HCT116 (cell line): ENCODE data around the gene GADD45G. TPM values are rescaled to one million over a fixed set of nuclear protein-coding genes. Genes with fewer than 3 reads are reported as not detected.

Experiments used
- ATAC-seq: fragments of 200-7000 bp; cut with Tn5 transposase; 2 replicates; pipeline ENCODE4 v1.9.1; 2020; ENCODE audit warnings: mild to moderate bottlenecking, moderate library complexity
- BruUV-seq: library from RNA; stranded (reverse); fragments of 400-500 nt; replicated peaks from 2 replicates; lab custom pipeline; 2021; lab: Mats Ljungman, UMichigan
- CTCF ChIA-PET: fragments of 300-600 bp; sonication (Branson Sonifier 250); formaldehyde crosslinking; loops from one replicate; lab custom pipeline; 2021; ENCODE audit warnings: antibody characterized with exemption; lab: Charles Lee
- POLR2A ChIA-PET: fragments of 300-600, 350-600 bp; sonication (Branson Sonifier 250); formaldehyde crosslinking; loops from one replicate; lab custom pipeline; 2021; ENCODE audit warnings: antibody characterized with exemption; lab: Charles Lee
- RAD21 ChIA-PET, 2 experiments: fragments of 300-600 bp; sonication (Branson Sonifier 250); formaldehyde crosslinking; loops; one replicate each; lab custom pipeline; 2023; ENCODE audit warnings: low total read pairs in 2 of 2; ENCODE audit not compliant: uncharacterized antibody in 2 of 2, unreplicated experiment in 2 of 2, low non-redundant PET in 1 of 2; lab: Charles Lee
- DNase-seq: peaks from one replicate; pipeline ENCODE4 v3.0.0-alpha.2; 2010; ENCODE audit warnings: low read depth, low spot score
- H2AFZ ChIP-seq: fragments of 200-600 bp; shearing (Covaris generic), sonication (generic); 2 replicates; pipeline ENCODE4 v1.6.1; 2017; ENCODE audit warnings: low read depth, mixed run types, mixed read lengths, antibody characterized with exemption, low read length; ENCODE audit not compliant: poor library complexity, severe bottlenecking
- H3K27ac ChIP-seq: 2 replicates; pipeline ENCODE4 v1.5.1; 2012; ENCODE audit warnings: low read depth, low read length
- H3K27me3 ChIP-seq: fragments of 200-600 bp; sonication (generic); 2 replicates; pipeline ENCODE4 v1.6.1; 2016; ENCODE audit warnings: mixed run types, low read length, mixed read lengths; ENCODE audit not compliant: insufficient read depth
- H3K36me3 ChIP-seq, 2 experiments: fragments of 200-500 bp in 1 of 2; fragments of 200-600 bp in 1 of 2; sonication (Bioruptor generic) in 1 of 2; sonication (generic) in 1 of 2; 2 replicates each; pipeline versions ENCODE4 v1.5.1 to v1.6.1; 2014 to 2016; ENCODE audit warnings: low read length in 2 of 2, inconsistent platforms in 1 of 2, mixed read lengths in 1 of 2, mixed run types in 1 of 2; ENCODE audit not compliant: insufficient read depth in 2 of 2, control insufficient read depth in 1 of 2
- H3K4me1 ChIP-seq, 2 experiments: fragments of 200-600 bp in 1 of 2; sonication (generic) in 1 of 2; 2 replicates each; pipeline versions ENCODE4 v1.5.1 to v1.6.1; 2012 to 2017; ENCODE audit warnings: low read length in 2 of 2, inconsistent platforms in 1 of 2, mild to moderate bottlenecking in 1 of 2, mixed read lengths in 1 of 2, mixed run types in 1 of 2, moderate library complexity in 1 of 2; ENCODE audit not compliant: insufficient read depth in 2 of 2, control insufficient read depth in 1 of 2
- H3K4me2 ChIP-seq: fragments of 200-600 bp; sonication (generic); 2 replicates; pipeline ENCODE4 v1.6.1; 2017; ENCODE audit warnings: mixed run types, low read length, mixed read lengths
- H3K4me3 ChIP-seq, 2 experiments: fragments of 200-600 bp in 1 of 2; sonication (generic) in 1 of 2; replicated peaks in 1 of 2; 2 replicates each; pipeline ENCODE4 v1.5.1; 2011 to 2016; ENCODE audit warnings: low read length in 2 of 2, control low read depth in 1 of 2, low read depth in 1 of 2, mild to moderate bottlenecking in 1 of 2, mixed read lengths in 1 of 2, mixed run types in 1 of 2
- H3K79me2 ChIP-seq: fragments of 200-600 bp; sonication (generic); 2 replicates; pipeline ENCODE4 v1.6.1; 2017; ENCODE audit warnings: mild to moderate bottlenecking, mixed run types, low read length, moderate library complexity, mixed read lengths; ENCODE audit not compliant: insufficient read depth
- H3K9ac ChIP-seq: fragments of 200-600 bp; sonication (generic); 2 replicates; pipeline ENCODE4 v1.6.1; 2016; ENCODE audit warnings: low read length, mixed read lengths
- H3K9me2 ChIP-seq: fragments of 200-600 bp; sonication (generic), shearing (Covaris generic); 2 replicates; pipeline ENCODE4 v1.6.1; 2017; ENCODE audit warnings: mixed run types, mild to moderate bottlenecking, moderate library complexity; ENCODE audit not compliant: insufficient read depth
- H3K9me3 ChIP-seq, 2 experiments: fragments of 200-500 bp in 1 of 2; fragments of 200-600 bp in 1 of 2; sonication (Bioruptor generic) in 1 of 2; sonication (generic) in 1 of 2; 2 replicates each; pipeline ENCODE4 v1.6.1; 2014 to 2017; ENCODE audit warnings: low read length in 2 of 2, mixed read lengths in 2 of 2, inconsistent platforms in 1 of 2, low read depth in 1 of 2, mild to moderate bottlenecking in 1 of 2, mixed run types in 1 of 2, moderate library complexity in 1 of 2; ENCODE audit not compliant: control insufficient read depth in 1 of 2, insufficient read depth in 1 of 2
- H4K20me1 ChIP-seq: fragments of 200-600 bp; sonication (generic), shearing (Covaris generic); 2 replicates; pipeline ENCODE4 v1.6.1; 2017; ENCODE audit warnings: mixed run types, mild to moderate bottlenecking, moderate library complexity; ENCODE audit not compliant: insufficient read depth
- CBX3 ChIP-seq: IDR thresholded peaks from 2 replicates; pipeline ENCODE4 v1.6.1; 2012; ENCODE audit warnings: low read depth
- CEBPB ChIP-seq: IDR thresholded peaks from 2 replicates; pipeline ENCODE4 v1.6.1; 2012; ENCODE audit warnings: low read depth
- EGR1 ChIP-seq: IDR thresholded peaks from 2 replicates; pipeline ENCODE4 v1.6.1; 2012; ENCODE audit warnings: low read depth
- POLR2A ChIP-seq: IDR thresholded peaks from 2 replicates; pipeline ENCODE4 v1.7.0; 2011; ENCODE audit warnings: borderline replicate concordance; ENCODE audit not compliant: insufficient read depth, insufficient read length; ENCODE audit errors: extremely low read depth
- SIN3A ChIP-seq: IDR thresholded peaks from 2 replicates; pipeline ENCODE4 v1.6.1; 2012; ENCODE audit warnings: low read depth
- SP1 ChIP-seq: IDR thresholded peaks from 2 replicates; pipeline ENCODE4 v1.6.1; 2012; ENCODE audit warnings: low read depth
- SRF ChIP-seq: IDR thresholded peaks from 2 replicates; pipeline ENCODE4 v1.6.1; 2012; ENCODE audit warnings: low read depth
- TCF7L2 ChIP-seq: IDR thresholded peaks from 2 replicates; pipeline ENCODE4 v1.7.0; 2011; ENCODE audit warnings: borderline replicate concordance, inconsistent platforms; ENCODE audit not compliant: insufficient read depth, insufficient read length; ENCODE audit errors: extremely low read depth
- YY1 ChIP-seq: IDR thresholded peaks from 2 replicates; pipeline ENCODE4 v1.6.1; 2011; ENCODE audit warnings: low read length, low read depth, moderate library complexity, mild to moderate bottlenecking; ENCODE audit not compliant: insufficient replicate concordance; ENCODE audit errors: extremely low read depth
- ZNF274 ChIP-seq: fragments of 200-500 bp; sonication (Bioruptor generic); IDR thresholded peaks from 2 replicates; pipeline ENCODE4 v1.6.1; 2014; ENCODE audit warnings: mild to moderate bottlenecking, low read depth, low read length, inconsistent platforms
- intact Hi-C: fragments of 100-400 bp; cut with micrococcal nuclease; formaldehyde crosslinking; loops from 2 replicates; pipeline ENCODE4 v1.10.0; 2022
- total RNA-seq: library from RNA; stranded (reverse); gene quantifications from one replicate; pipeline ENCODE4 v1.2.1, GENCODE V29; 2021; ENCODE audit not compliant: unreplicated experiment
- TF ChIP-seq, protein P1 (sequence below): IDR thresholded peaks from 2 replicates; pipeline ENCODE4 v1.6.1; 2012; ENCODE audit warnings: low read depth
- TF ChIP-seq, protein P2 (sequence below): IDR thresholded peaks from 2 replicates; pipeline ENCODE4 v1.6.1; 2011; ENCODE audit warnings: mild to moderate bottlenecking, low read length, moderate library complexity; ENCODE audit not compliant: insufficient replicate concordance; ENCODE audit errors: extremely low read depth
- TF ChIP-seq, protein P3 (sequence below): IDR thresholded peaks from 2 replicates; pipeline ENCODE4 v1.6.1; 2012
- TF ChIP-seq, protein P4 (sequence below): IDR thresholded peaks from 2 replicates; pipeline ENCODE4 v1.6.1; 2012

GADD45G gene
- total RNA-seq, 1 experiment from 2014 or later, result not detected

DNA sequence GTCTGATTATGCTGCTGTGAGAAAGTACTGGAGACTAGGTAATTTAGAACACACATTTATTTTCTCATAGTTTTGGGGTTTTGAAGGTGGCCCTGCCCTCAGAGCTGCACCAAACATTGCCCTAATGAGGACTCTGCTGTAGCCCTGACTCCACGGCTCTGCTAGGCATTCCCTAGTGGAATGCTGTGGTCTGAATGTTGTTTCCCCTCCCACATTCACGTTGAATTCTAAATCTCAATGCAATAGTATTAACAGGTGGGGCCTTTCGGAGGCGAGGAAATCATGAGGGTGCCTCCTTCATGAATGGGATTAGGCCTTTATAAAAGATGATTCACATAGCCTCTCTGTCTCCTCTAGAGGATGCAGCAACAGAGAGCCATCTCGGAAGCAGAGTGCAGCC is 25.7 kb downstream of the GADD45G start:
- BruUV-seq, result no TSS peak
- peaks cover 37% of the 10 kb centered on the region; the same call in 1 of the 2 replicates for H3K27me3 ChIP-seq

DNA sequence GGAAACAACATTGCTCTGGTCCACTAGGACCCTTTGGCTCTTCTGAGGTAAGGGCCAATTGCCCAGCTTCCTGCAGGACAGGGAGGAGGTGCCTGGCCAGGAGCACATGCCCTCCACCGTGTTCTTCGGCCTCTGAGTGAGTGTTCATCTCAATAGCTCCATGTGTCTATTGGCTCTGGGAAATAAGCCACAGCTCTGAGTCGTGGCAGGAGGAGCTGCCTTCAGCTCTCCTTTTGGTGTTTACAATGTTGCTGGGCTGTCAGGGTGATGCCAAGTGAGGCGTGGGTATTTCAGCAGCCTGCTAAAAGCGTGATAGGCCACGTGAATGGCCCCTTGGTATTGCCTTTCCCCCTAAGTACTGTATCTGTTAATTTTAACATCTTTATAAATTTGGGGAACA is 26.6 kb downstream of the GADD45G start:
- H3K79me2 ChIP-seq, result no peaks in the 10 kb centered on the region
- H3K9ac ChIP-seq, result no peak overlapping the region
- H3K9me3 ChIP-seq, result no peaks in the 10 kb centered on the region
- intact Hi-C loops, result no loop called here
- H3K4me2 ChIP-seq, result no peak overlapping the region
- H3K27ac ChIP-seq, result no peak overlapping the region
- no TSS peak for BruUV-seq
- DNase-seq (no peak), ATAC-seq (no peak)
- H3K9me2 ChIP-seq, result no peaks in the 10 kb centered on the region
- H4K20me1 ChIP-seq, result no peaks in the 10 kb centered on the region
- ChIA-PET RAD21 (no interaction called here), POLR2A (no interaction called here), CTCF (no interaction called here)
- no peak overlapping the region for H3K4me3 ChIP-seq
- no peaks in the 10 kb centered on the region for H3K36me3 ChIP-seq
- H3K4me1 ChIP-seq, result no peaks in the 10 kb centered on the region
- no peak overlapping the region for H2AFZ ChIP-seq
- peaks cover 34% of the 10 kb centered on the region; the same call in 1 of the 2 replicates for H3K27me3 ChIP-seq
- TF ChIP-seq YY1 (no peak), SRF (no peak), ZNF274 (no peak), CBX3 (no peak), POLR2A (no peak), EGR1 (no peak), TCF7L2 (no peak)
- TF ChIP-seq, protein P1, sequence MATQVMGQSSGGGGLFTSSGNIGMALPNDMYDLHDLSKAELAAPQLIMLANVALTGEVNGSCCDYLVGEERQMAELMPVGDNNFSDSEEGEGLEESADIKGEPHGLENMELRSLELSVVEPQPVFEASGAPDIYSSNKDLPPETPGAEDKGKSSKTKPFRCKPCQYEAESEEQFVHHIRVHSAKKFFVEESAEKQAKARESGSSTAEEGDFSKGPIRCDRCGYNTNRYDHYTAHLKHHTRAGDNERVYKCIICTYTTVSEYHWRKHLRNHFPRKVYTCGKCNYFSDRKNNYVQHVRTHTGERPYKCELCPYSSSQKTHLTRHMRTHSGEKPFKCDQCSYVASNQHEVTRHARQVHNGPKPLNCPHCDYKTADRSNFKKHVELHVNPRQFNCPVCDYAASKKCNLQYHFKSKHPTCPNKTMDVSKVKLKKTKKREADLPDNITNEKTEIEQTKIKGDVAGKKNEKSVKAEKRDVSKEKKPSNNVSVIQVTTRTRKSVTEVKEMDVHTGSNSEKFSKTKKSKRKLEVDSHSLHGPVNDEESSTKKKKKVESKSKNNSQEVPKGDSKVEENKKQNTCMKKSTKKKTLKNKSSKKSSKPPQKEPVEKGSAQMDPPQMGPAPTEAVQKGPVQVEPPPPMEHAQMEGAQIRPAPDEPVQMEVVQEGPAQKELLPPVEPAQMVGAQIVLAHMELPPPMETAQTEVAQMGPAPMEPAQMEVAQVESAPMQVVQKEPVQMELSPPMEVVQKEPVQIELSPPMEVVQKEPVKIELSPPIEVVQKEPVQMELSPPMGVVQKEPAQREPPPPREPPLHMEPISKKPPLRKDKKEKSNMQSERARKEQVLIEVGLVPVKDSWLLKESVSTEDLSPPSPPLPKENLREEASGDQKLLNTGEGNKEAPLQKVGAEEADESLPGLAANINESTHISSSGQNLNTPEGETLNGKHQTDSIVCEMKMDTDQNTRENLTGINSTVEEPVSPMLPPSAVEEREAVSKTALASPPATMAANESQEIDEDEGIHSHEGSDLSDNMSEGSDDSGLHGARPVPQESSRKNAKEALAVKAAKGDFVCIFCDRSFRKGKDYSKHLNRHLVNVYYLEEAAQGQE, result no peak

More for the DNA sequence above, 25.7 kb downstream of the GADD45G start:
- no peak overlapping the region for H3K27ac ChIP-seq
- DNase-seq (no peak), ATAC-seq (no peak)
- H3K36me3 ChIP-seq, result no peaks in the 10 kb centered on the region
- H3K9ac ChIP-seq, result no peak overlapping the region
- no peak overlapping the region for H3K4me2 ChIP-seq
- H3K4me1 ChIP-seq, result no peaks in the 10 kb centered on the region
- TF ChIP-seq, protein P2, sequence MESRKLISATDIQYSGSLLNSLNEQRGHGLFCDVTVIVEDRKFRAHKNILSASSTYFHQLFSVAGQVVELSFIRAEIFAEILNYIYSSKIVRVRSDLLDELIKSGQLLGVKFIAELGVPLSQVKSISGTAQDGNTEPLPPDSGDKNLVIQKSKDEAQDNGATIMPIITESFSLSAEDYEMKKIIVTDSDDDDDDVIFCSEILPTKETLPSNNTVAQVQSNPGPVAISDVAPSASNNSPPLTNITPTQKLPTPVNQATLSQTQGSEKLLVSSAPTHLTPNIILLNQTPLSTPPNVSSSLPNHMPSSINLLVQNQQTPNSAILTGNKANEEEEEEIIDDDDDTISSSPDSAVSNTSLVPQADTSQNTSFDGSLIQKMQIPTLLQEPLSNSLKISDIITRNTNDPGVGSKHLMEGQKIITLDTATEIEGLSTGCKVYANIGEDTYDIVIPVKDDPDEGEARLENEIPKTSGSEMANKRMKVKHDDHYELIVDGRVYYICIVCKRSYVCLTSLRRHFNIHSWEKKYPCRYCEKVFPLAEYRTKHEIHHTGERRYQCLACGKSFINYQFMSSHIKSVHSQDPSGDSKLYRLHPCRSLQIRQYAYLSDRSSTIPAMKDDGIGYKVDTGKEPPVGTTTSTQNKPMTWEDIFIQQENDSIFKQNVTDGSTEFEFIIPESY, result no peak
- TF ChIP-seq SIN3A, result no peak
- TF ChIP-seq CEBPB, result no peak
- TF ChIP-seq, protein P3, sequence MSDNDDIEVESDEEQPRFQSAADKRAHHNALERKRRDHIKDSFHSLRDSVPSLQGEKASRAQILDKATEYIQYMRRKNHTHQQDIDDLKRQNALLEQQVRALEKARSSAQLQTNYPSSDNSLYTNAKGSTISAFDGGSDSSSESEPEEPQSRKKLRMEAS, result no peak
- TF ChIP-seq SP1, result no peak
- TF ChIP-seq, protein P4, sequence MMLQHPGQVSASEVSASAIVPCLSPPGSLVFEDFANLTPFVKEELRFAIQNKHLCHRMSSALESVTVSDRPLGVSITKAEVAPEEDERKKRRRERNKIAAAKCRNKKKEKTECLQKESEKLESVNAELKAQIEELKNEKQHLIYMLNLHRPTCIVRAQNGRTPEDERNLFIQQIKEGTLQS, result no peak
- no peaks in the 10 kb centered on the region for H3K79me2 ChIP-seq
- H2AFZ ChIP-seq, result no peak overlapping the region
- RAD21 ChIA-PET, result no interaction called here
- H3K9me3 ChIP-seq, result no peaks in the 10 kb centered on the region
- H3K4me3 ChIP-seq, result no peak overlapping the region
- POLR2A ChIA-PET, result no interaction called here
- no peaks in the 10 kb centered on the region for H3K9me2 ChIP-seq
- CTCF ChIA-PET, result no interaction called here
- intact Hi-C loops, result no loop called here
- H4K20me1 ChIP-seq, result no peaks in the 10 kb centered on the region
